Astrocyte of the spinal cord (primary cell): ENCODE measurements around the gene UVRAG.
"Not testable (repeated sequence)": the region's sequence is repeated elsewhere in the genome, so short reads cannot be mapped to it uniquely, and the experiment has no call there.

Experiments
- DNase-seq: peaks from one replicate; pipeline ENCODE4 v3.0.0; 2011; ENCODE audit warnings: low read depth, low spot score
- H3K4me3 ChIP-seq: 2 replicates; pipeline ENCODE4 v1.5.1; 2011; ENCODE audit warnings: low read depth, mild to moderate bottlenecking, low read length, moderate library complexity
- CTCF ChIP-seq: IDR thresholded peaks from 2 replicates; pipeline ENCODE4 v1.5.1; 2012; ENCODE audit warnings: low read depth, mild to moderate bottlenecking, low read length, inconsistent platforms
- in situ Hi-C: cut with HindIII; loops from 2 replicates; pipeline ENCODE4 v1.10.0; 2017; ENCODE audit warnings: low sequenced_read_pairs

UVRAG gene

DNA sequence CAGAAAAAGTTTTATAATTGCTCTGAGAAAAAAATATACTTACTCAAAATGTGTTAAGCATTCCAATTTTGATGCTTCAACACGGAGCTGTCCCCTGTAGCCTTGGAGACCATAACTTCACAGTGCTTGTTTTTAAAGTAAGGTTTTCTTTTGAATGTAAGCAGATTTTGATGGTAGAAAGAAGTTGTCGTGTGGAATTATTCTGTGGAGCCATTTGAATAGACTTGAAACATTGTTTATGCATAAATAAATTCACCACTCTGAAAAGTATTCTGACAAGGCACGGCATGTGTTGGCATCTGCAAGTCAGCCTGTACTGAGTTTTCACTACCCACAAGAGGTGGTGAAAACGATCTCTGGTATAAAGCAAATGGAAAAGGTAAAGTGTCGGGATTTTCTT lies 115.5 kb downstream of the UVRAG start:
- no peak overlapping the region for H3K4me3 ChIP-seq
- in situ Hi-C loops = no loop called here
- no peak for TF ChIP-seq CTCF
- peak; percentile 15 for DNase-seq

- H3K4me3 ChIP-seq = no peak overlapping the region
- in situ Hi-C loops = no loop called here
- TF ChIP-seq CTCF = no peak
- DNase-seq = peak; percentile 45
Observed at GRCh38 chr11:75931124-75931523, 116.1 kb downstream of the UVRAG start.

DNA sequence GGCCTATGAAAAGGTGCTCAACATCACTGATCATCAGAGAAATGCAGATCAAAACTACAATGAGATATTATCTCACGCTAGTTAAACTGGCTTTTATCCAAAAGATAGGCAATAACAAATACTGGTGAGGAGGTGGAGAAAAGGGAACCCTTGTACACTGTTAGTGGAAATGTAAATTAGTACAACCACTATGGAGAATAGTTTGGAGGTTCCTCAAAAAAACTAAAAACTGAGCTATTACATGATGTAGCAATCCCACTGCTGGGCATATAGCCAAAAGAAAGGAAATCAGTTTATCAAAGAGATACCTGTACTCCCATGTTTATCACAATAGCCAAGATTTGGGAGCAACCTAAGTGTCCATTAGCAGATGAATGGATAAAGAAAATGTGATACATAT lies 118.7 kb downstream of the UVRAG start:
- DNase-seq, in situ Hi-C loops, H3K4me3 ChIP-seq: not testable (repeated sequence)

GRCh38 chr11:75934851-75935250 lies 119.8 kb downstream of the UVRAG start:
- in situ Hi-C loops = no loop called here
- H3K4me3 ChIP-seq = no peak overlapping the region
- DNase-seq = no peak
- TF ChIP-seq CTCF = no peak

DNA sequence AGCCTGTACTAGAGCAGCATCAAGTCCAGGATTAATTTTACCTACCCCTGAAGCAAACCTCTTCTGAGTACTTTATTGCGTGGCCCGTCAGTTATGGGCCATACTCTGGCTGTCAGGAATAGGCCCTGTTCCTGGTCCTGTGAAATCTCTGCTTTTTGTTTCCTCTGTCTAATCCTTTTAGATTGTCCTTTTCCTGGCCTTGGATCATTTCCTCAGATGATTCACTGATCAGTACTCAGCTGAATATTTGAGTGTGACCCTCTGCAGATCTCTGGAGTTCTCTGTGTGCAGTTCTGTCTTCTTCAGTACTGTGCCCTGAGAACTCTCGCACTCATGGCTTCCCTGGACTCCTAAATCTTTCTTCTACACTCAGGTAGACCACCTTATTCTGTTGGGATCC lies 123.5 kb downstream of the UVRAG start:
- in situ Hi-C loops = no loop called here
- no peak for TF ChIP-seq CTCF
- peak; percentile 24 for DNase-seq

GRCh38 chr11:75939516-75939915 lies 124.5 kb downstream of the UVRAG start:
- DNase-seq = no peak
- H3K4me3 ChIP-seq = no peak overlapping the region
- TF ChIP-seq CTCF = no peak
- in situ Hi-C loops = no loop called here

More for the DNA sequence above, 123.5 kb downstream of the UVRAG start:
- H3K4me3 ChIP-seq = no peak overlapping the region

- in situ Hi-C loops = no loop called here
- no peak for TF ChIP-seq CTCF
- H3K4me3 ChIP-seq = no peak overlapping the region
- no peak for DNase-seq
Observed at GRCh38 chr11:75939992-75940391, 125.0 kb downstream of the UVRAG start.
